ENCODE measurements around the gene ZBED5. TPM values are rescaled to one million over a fixed set of nuclear protein-coding genes. Genes with fewer than 3 reads are reported as not detected.
"Not testable (repeated sequence)": the region's sequence is repeated elsewhere in the genome, so short reads cannot be mapped to it uniquely, and the experiment has no call there.

The ZBED5 gene
- total RNA-seq, 3 donors from 2014 or later: 29.0 to 55.9 (median 33.8) TPM

DNA sequence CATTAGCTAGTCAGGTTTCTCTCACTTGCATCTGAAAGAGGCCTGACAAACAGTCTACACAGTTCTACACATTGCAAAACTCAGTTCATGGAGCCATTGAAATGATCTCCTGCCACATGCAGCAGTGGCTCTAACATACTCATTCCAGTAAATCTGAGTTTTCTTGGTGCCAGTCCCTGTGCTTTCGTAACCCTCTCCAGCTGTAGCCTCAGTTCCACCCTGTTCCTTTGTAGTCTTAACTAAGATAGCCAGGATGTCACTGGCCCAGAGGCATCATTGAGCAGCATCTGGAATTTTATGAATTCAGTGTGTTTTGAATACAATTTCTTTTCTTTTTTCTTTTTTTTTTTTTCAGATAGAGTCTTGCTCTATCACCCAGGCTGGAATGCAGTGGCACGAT is 37.4 kb upstream of the ZBED5 start:
- peaks cover 8% of the 10 kb centered on the region in 2 donors for H3K4me1 ChIP-seq
- no peak for DNase-seq (ENCODE audit: low spot score in 2 of 2)
- no peak overlapping the region for H3K4me3 ChIP-seq
- no peak overlapping the region for H3K27ac ChIP-seq
- intact Hi-C loops (cut with DNase I; ENCODE audit: low total_unique reads): no loop called here
- no peak for TF ChIP-seq POLR2A (IDR thresholded peaks at IDR 0.05)
- TF ChIP-seq, protein P1, sequence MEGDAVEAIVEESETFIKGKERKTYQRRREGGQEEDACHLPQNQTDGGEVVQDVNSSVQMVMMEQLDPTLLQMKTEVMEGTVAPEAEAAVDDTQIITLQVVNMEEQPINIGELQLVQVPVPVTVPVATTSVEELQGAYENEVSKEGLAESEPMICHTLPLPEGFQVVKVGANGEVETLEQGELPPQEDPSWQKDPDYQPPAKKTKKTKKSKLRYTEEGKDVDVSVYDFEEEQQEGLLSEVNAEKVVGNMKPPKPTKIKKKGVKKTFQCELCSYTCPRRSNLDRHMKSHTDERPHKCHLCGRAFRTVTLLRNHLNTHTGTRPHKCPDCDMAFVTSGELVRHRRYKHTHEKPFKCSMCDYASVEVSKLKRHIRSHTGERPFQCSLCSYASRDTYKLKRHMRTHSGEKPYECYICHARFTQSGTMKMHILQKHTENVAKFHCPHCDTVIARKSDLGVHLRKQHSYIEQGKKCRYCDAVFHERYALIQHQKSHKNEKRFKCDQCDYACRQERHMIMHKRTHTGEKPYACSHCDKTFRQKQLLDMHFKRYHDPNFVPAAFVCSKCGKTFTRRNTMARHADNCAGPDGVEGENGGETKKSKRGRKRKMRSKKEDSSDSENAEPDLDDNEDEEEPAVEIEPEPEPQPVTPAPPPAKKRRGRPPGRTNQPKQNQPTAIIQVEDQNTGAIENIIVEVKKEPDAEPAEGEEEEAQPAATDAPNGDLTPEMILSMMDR (IDR thresholded peaks at IDR 0.05): no peak
- no peak for TF ChIP-seq POLR2AphosphoS5 (IDR thresholded peaks at IDR 0.05)
- no peaks in the 10 kb centered on the region for H3K36me3 ChIP-seq
- no peaks in the 10 kb centered on the region for H3K9me3 ChIP-seq
- H3K27me3 ChIP-seq: no peaks in the 10 kb centered on the region

DNA sequence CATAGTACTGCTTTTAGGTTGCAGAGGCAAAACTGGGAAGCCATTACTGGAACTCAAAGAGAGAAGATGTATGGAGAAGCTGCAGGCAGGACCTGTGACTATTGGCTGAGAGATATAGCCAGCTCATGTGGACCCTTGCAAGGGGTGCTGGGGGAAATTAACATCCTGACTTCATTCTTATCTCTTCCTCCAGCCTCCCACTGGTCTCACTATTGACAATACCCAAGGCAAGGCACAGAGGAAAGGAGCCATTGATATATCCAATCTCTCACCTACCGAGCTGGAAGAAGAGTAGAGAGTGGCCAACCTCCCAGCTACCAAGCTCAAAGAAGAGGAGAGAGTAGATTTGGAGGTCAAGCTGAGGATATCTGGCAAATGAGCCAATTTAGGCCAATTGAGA is 36.8 kb upstream of the ZBED5 start:
- H3K27ac ChIP-seq: no peak overlapping the region
- TF ChIP-seq, protein P1 (IDR thresholded peaks at IDR 0.05): no peak
- TF ChIP-seq POLR2AphosphoS5 (IDR thresholded peaks at IDR 0.05): no peak
- TF ChIP-seq POLR2A (IDR thresholded peaks at IDR 0.05): no peak
- H3K27me3 ChIP-seq: no peaks in the 10 kb centered on the region
- peaks cover 5 to 6% of the 10 kb centered on the region in 2 donors for H3K4me1 ChIP-seq
- intact Hi-C loops (cut with DNase I; ENCODE audit: low total_unique reads): no loop called here
- H3K9me3 ChIP-seq: no peaks in the 10 kb centered on the region
- no peak overlapping the region for H3K4me3 ChIP-seq
- no peaks in the 10 kb centered on the region for H3K36me3 ChIP-seq
- no peak for DNase-seq (ENCODE audit: low spot score in 2 of 2)

DNA sequence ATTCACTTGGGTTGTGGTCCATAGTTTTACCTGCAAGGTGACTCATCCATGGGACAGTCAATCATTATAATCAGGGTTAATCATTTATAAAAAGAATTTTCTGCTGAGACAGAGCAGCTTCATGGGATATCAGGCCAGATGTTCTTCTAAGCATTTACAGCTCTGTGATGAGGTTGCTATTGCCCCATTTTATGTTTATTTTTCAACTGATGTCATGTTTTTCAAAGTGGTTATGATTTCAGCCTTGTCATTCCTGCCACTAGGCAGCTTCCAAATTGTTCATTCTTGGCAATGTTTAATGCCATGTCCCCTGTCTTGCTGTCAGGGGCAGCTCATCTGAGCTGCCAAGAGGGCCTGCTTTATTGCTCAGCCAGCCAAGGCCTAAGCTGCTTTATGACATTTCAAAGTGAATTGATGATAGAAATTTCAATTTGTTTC is 35.9 kb upstream of the ZBED5 start:
- TF ChIP-seq POLR2A (IDR thresholded peaks at IDR 0.05): no peak
- no peak for TF ChIP-seq POLR2AphosphoS5 (IDR thresholded peaks at IDR 0.05)
- TF ChIP-seq, protein P1 (IDR thresholded peaks at IDR 0.05): no peak
- H3K4me3 ChIP-seq: no peak overlapping the region
- no peak for DNase-seq (ENCODE audit: low spot score in 2 of 2)

DNA sequence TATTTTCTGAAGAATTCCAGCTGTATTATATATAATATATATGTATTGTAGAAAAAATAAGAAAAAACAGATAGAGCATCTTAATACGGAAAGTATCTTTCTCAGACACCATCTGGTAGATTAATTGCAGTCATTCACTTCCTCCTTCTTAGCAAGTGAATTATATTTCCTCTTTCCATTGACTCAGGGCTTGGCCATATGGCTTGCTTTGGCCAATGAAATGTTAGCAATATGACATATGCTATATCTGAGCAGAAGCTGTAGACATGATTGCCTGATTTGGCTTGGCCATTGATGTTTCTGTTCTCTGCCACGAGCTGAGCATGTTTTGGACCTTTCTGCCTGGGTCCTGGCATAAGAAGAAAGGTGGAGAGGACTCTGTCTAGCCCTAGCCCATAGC is 34.4 kb upstream of the ZBED5 start:
- intact Hi-C loops (cut with DNase I; ENCODE audit: low total_unique reads): no loop called here

More for the DNA sequence above, 35.9 kb upstream of the ZBED5 start:
- H3K4me1 ChIP-seq: no peaks in the 10 kb centered on the region
- no peaks in the 10 kb centered on the region for H3K9me3 ChIP-seq
- H3K27ac ChIP-seq: no peak overlapping the region
- intact Hi-C loops (cut with DNase I; ENCODE audit: low total_unique reads): no loop called here
- no peaks in the 10 kb centered on the region for H3K27me3 ChIP-seq
- H3K36me3 ChIP-seq: no peaks in the 10 kb centered on the region

DNA sequence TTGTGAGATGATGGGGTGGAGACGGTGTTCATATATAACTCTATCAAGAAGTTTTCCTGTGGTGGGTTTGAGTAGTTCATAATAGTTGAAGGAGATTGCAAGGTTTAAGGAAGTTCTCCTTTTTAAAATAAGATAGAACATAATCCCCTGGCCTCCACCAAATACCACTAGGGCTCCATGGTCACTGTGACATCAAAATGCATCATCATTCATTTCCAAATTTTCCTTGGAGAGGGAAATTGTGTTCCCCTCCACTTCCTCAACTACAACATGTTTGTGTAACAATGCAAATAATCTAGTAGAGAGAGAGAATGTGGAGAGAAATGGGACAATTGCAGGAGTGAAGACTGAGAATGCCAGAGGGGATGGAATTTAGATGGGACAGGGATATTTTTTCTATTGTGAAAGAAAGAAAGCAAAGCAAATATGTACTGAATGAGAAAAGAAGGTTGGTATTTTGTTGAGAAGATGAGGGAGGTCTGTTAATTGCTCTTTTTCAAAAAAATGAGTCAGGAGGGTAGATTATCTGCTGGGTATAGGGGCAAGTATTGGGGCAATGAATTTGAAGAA is 33.4 kb upstream of the ZBED5 start:
- Histone ChIP-seq H3K27me3 (no peaks in the 10 kb centered on the region), H3K36me3 (no peaks in the 10 kb centered on the region), H3K9me3 (no peaks in the 10 kb centered on the region), H3K4me1 (no peaks in the 10 kb centered on the region), H3K27ac (no peak overlapping the region), H3K4me3 (no peak overlapping the region)
- TF ChIP-seq, protein P1 (IDR thresholded peaks at IDR 0.05): no peak
- intact Hi-C loops (cut with DNase I; ENCODE audit: low total_unique reads): no loop called here
- DNase-seq (ENCODE audit: low spot score in 2 of 2): no peak

More for the DNA sequence above, 34.4 kb upstream of the ZBED5 start:
- no peak for TF ChIP-seq POLR2A (IDR thresholded peaks at IDR 0.05)
- TF ChIP-seq POLR2AphosphoS5 (IDR thresholded peaks at IDR 0.05): no peak
- TF ChIP-seq, protein P1 (IDR thresholded peaks at IDR 0.05): no peak
- H3K4me1 ChIP-seq: no peaks in the 10 kb centered on the region
- no peaks in the 10 kb centered on the region for H3K9me3 ChIP-seq
- no peak overlapping the region for H3K27ac ChIP-seq
- DNase-seq (ENCODE audit: low spot score in 2 of 2): no peak
- no peak overlapping the region for H3K4me3 ChIP-seq
- no peaks in the 10 kb centered on the region for H3K27me3 ChIP-seq
- H3K36me3 ChIP-seq: no peaks in the 10 kb centered on the region

DNA sequence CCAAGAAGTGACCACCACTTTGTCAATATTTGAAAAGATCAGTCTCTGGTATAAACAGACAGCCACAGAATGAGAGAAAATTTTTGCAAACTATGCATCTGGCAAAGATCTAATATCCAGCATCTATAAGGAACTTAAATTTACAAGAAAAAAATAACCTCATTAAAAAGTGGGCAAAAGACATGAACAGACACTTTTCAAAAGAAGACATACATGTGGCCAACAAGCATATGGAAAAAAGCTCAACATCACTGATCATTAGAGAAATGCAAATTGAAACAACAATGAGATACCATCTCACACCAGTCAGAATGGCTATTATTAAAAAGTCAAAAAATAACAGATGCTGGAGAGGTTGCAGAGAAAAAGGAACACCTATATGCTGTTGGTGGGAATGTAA is 32.2 kb upstream of the ZBED5 start:
- DNase-seq (ENCODE audit: low spot score in 2 of 2); H3K27ac ChIP-seq; H3K4me3 ChIP-seq; intact Hi-C loops (cut with DNase I; ENCODE audit: low total_unique reads); H3K4me1 ChIP-seq; H3K27me3 ChIP-seq; H3K9me3 ChIP-seq; H3K36me3 ChIP-seq: not testable (repeated sequence)

Measured in breast epithelium (tissue), 4 donors.